Activated naive CD4-positive, alpha-beta T cell treated with anti-CD3 and anti-CD28 coated beads, Interleukin-2, amount 50 U/mL, for 16 hours (primary cell): ENCODE results near the gene C1QTNF6.

Experiments used
- DNase-seq: peaks from one replicate; pipeline ENCODE4 v3.0.0-alpha.2; 2020

C1QTNF6 gene

DNA sequence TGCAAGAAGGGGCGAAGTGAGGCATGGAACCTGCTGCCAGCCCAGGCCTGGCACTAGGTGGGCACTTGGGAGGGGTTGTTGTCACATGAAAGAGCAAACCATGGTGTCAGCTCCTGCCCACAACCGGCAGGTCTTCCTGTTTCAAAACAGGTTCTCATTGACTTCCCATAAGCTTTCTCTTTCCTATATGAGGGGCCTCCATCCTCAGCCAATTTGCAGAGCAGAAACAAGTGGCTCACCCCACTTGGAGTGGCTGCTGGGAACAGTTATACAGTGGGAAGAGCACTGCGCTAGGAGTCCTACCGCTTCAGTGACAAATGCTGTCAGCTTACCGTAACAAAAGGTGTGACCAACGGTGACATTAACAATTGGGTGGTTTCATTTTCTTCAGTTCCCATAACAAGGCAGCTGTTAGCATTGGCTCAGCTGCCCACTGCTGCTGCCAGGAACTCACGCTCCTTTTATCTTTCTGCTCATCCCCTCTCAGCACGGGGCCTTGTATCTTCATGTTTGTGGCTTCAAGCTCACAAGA, 34.5 kb upstream of the C1QTNF6 start:
- DNase-seq = peak; percentile 45

DNA sequence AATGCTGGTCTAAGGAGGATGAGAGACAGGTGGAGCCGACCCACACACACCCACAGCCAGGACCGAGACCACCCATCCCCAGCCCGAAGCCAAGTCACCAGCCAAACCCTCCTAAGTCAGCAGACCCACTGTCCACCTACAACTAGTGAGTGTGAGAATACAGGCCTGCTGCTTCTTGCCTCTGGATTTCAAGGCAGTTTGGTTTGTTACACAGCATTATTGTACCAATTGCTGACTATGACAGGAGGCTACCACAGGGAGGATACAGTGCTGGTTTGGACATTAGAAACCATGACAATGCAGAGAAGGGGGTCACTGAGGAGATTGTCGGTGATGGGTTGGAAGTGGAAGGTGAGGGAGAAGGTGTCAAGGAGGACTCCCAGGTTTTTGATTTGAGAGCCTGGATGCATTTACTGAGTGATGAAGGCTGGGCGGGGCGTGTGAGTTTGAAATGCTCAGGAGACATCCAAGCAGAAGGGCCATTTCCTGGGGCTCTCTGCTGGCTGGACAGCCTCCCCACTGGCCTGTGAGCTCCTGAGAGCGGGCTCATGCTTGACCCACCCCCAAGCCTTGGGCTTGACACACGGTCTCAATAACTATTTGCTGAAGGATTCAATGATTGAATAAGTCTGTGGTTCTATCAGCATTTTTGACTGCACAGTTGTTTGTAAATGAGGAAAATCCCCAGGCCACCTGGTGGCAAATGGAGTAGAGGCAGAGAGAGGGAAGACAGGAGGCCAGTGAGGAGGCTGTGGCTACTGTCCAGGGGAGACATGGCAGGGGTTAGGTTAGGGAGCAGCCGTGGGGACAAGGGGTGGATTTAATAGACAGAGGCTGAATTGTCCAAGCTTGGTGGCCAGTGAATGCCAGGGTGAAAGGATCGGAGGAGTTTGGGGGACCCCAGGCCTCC, 33.6 kb upstream of the C1QTNF6 start:
- no peak for DNase-seq

DNA sequence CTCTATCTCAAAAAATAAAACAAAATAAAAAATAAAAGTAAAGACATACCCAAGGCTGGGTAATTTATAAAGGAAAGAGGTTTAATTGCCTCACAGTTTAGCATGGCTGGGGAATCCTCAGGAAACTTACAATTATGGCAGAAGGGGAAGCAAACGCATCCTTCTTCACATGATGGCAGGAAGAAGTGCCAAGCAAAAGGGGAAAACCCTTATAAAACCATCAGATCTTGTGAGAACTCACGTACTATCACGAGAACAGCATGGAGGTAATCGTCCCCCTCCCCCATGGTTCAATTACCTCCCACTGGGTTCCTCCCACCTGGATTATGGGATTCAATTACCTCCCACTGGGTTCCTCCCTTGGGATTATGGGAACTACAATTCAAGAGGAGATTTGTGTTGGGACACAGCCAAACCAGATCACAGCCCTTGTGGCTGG, 32.5 kb upstream of the C1QTNF6 start:
- DNase-seq = no peak

DNA sequence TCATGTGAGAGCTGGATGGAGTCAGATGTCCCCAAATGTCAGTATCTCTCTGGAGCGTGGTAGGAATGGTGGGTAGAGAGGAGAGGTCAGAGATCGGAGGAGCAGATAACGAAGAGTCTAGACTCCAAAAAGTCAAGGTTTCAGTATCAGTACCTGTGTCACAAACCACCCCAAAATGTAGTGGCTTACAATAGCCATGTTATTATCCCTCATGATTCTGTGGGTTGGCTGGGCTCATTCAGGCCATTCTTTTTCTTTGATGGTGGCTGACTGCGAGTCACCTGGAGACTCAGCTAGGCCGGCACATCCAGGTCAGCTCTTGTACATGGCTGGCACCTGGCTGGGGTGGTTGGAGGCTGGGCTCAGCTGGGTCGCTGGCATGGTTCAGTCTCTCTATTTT, 31.5 kb upstream of the C1QTNF6 start:
- no peak for DNase-seq

DNA sequence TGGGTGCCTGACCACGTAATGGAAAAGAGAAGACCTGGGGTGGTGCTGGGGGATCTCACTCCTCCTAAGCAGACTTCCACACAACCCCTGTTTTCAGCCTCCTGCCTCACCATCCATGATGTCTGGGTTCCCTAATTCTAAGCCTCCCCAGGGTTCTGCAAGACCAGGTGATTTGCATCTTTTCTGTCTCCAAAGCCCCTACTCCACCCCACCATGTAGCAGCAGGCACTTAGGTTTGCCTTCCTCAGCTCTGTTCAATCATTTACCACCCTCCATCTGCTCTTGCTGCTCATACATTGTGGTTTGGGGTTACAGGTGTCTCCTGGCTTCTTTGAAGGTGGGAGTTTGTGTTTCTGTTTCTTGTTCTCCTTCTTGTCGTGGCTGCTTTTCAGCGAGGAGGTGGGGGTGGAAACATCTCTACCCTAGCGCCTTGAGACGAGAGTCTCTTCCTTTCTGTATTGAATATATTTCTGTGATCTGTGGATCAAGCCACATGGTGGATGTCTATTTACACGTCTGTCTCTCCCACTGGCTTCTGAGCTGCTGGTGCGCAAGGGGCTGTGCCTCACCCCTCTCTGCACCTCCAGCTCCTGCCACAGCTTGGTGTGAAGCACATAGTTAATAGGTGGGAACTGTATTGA, 30.8 kb upstream of the C1QTNF6 start:
- DNase-seq = peak; percentile 78

DNA sequence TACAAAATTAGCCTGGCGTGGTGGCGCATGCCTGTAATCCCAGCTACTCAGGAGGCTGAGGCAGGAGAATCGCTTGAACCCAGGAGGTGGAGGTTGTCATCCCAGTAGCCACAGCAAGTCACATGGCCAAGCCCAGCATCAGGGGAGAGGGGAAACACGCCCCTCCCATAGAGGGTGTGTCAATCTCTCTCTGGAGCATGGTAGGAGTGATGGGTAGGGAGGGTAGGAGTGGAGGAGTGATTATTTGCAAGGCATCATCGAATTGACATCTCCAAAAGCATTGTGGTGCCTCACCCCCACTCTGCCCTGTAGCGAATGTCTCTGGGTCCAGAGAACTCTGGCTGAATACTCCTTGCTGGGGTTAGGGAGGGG, 30.3 kb upstream of the C1QTNF6 start:
- DNase-seq = no peak

DNA sequence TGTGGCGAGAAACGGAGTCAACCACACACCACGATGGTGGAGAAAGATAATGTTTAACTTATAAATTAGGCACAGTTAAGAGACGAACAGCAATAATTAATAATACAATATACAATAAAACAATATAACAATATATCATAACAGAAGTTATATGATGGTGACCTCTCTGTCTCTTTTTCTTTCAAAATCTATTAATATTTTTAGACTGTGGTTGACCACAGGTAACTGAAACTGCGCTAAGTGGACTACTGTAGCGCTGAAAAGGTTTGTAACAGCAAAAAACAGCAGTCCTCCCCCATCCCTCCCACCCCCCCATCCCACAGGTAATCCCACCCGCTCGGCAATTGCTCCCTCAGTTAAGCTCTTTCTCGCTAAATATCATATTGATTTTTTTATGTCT, 27.8 kb upstream of the C1QTNF6 start:
- no peak for DNase-seq

DNA sequence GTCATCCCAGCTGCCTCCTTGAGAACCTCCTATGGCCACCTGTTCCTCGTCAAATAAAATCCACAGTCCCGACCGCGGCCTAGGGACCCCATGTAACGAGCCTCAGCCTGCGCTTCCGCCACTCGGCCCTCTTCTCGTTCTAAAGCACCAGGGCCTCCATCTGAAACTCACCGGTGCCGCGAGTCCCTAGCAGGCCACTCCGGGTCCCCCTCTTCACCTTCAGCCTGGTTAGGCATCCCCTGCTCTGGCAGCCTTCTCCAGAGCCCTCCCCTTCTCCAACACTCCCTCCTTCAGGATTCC, 26.6 kb upstream of the C1QTNF6 start:
- peak; percentile 5 for DNase-seq

DNA sequence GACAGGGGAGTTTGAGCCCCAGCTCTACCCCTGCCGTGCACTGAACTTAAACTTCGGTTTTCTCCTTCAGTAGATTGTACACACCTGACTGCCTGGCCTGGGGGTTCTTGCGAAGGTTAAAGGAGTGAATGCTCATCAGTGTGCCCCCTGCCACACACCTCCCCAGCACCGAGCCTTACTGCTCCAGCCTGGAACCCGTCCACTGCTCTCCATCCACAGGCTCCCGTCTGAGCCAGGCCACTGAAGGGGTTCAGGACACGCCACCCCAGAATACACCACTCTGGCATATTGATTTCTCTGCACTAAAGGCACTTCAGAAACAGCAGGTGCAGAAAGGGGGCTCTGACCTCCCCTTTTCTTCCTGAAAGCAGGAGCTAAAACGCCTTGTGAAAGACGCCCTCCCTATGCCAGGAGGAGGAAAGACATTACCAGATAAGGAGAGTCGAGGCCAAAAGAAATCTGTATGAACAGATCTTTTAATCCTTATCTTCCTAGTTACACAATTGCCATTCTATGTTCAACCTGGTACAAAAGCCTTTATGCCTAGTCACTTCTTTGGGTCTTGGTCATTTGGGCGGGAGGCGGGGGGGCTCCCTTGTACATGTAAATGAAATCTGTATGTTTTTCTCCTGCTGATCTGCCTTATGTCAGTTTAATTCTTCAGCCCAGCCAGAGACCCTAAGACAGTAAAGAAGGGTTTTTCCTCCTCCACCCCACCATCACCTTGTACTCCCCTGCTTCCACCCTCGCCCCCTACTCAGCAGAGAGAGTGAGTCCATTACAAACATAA, 26.1 kb upstream of the C1QTNF6 start:
- peak; percentile 7 for DNase-seq

DNA sequence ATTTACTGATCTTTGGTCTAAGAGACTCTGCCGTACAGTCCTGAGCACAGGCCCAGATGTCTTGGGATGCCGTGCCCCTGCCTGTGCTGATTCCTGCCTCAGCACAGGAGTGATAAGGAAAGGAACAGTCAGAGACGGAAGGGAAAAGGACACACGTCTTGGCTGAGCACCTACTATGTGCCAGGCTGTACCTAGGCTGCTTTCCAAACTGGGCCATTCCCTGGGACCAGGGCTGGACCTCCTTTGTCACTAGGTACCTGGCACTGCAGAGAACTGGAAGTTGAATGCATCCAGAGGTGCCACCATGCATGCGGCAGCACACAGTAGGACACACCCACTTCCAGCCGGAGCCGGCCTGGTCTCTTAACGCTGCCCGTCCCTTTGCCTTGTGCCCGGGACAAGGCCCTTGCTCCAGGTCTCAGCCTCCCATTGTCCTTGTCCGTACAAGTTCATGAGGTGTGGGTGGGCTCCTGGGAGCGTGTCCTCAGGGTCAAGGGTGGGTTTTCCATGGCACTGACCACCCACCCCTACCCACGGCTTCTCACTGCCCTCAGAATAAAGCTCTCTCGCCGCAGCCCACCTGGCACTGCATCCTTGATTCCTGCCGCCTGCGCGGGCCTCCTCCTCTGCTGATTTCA, 25.3 kb upstream of the C1QTNF6 start:
- peak; percentile 8 for DNase-seq

DNA sequence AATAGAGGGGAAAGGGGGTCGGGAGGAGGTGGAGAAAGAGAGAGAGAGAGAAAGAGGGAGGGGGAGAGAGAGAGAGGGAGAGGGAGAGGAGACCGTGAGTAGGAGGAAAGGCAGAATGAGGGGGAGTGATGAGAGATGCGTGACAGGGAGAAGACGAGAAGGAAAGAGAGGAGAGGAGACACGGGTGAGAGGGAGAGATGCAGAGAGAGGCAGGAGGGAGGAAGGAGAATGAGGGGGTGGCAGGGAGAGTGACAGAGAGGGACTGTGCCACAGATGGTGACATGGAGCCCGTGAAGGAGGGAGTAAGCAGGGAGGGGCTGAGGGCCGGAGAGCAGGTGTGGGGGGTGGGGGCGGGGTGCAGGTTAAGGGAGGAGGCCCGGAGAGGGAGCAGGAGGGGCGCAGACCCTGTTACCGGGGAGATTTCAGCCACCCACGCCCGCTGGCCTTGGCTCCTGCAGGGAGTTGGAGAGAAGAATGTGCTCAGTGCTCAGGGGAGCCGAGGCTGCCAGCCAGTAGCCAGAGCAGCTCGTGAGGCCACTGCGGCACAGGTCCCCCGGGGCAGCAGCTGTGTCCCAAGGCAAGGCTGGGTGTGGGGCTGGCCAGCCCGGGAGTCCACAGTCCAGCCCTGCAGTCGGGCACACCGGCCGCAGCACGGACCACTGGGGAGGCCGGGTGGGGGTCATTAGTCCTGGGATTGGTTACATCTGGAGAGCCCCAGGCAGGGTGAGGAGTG, 24.3 kb upstream of the C1QTNF6 start, which contains the start of gene SSTR3:
SSTR3 (minus strand) TSS at position 304 of the 733 bp plus-strand sequence. CDS start 4,674 bp downstream, outside the sequence.
- peak; percentile 9 for DNase-seq

DNA sequence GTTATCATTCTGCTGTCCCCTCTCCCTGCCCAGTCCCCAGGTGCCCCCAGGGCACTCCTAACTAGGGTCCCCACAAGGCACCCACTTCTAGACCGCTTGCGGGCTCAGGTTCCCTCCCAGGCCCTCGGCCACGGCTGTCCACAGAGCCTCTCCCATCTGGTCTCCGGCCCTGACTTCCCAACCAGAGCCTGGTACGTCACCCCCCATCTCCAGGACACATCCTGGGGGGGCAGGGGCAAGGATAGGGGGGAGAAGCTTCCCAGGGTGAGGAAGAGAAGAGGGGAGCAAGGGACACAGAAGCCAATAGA, 23.8 kb upstream of the C1QTNF6 start:
- DNase-seq = no peak

DNA sequence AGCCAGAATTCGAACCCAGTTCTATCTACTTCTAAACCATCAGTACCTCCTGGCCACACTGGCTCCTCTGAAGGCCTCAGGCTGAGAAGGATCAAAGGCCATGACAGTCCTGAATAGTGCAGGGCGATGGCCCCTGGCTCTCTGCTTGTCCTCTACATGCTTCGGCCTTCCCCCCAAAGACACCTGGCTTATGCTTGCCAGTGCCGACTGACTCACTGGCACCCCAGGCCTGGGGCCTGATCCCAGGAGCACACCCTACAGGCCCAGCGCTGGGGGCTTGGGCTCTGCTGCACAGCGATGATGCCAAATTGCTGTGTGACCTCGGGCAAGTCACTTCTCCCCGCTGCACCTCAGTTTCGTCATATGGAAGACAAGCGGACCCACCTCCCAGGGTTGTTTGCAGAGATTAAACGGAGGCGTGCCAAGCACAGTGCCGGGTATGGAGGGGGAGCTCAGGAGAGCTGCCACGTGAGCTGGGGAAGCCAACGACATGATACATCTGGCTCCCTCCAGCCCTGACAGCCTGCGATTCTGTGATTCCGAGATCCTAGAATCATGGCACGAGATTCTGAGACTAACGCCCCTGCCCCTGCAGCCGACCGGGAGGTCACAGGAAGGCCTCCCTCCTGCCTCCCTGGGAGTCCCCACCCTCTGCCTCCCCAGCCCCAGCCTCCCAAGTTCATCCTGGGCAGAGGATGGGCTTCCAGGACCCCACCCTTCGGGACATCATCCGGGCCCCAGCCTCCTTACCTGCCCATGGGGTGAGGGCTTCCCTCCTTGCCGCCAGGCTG, 23.2 kb upstream of the C1QTNF6 start:
- peak; percentile 9 for DNase-seq

DNA sequence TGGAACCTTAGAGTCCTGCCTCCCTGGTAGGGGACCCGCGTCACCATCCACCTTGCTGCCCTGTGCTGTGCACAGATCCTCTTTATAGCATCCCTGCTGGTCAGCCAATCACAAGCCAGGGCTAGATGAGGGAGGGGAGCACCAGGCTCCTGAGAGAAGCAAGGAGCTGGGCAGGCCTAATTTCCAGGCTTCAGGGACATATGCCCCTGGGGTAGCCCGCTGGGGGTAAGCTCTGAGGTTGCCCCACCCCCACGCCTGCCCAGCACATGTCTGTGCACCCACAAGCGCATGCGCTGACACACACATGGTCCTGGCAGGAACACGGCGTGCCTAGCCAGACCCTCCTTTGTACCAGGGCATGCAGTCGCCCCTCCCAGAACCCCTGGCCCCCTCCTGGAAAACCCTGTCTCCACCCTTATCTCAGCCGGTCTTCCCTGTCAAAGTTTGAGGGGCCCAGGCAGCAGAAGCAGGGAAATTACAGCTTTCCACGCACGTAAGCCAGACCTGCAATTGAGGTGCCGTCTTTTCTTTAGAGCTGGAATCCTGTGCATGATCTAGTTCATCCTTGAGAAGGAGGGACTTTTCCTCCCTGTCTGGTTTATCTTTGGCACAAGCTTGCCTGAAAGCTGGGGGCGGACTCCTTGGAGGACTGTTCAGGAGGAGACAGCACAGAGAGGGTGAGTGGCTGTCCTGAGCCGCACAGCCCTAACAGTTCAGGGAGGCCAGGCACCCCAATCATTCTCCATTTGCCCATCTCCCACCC, 22.2 kb upstream of the C1QTNF6 start:
- DNase-seq = peak; percentile 10

DNA sequence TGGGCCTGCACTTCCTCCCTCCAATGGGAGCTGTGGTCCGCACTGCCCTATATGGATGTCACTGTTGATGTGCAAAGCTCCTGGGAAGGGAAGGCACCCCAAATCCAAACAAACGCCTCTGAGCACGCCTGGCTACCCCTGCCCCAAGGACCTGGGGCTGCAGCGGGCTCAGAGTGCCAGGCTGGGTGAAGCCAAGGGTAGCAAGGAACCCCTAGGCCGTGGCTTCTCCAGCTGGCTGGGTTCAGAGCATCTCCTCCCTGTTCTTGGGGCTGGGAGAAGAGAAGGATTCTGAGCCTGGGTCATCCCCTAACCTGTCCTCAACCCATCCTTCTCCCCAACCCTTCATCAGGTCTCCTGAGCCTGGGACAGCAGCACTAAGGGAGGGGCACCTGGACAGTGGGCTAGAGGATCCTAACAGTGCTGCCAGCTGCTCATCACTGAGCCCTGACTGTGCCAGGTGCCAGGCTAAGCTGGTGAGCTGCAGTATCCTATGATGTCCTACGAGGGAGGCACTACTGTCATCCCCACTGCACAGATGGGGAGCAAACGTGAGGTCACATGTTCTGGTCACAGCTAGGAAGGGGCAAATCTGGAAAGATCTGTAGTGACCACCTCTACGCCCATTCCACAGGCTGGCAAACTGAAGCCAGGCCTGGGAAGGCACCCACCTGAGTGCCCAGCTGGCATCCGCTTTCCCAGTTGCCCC, 21.2 kb upstream of the C1QTNF6 start:
- DNase-seq = peak; percentile 7

DNA sequence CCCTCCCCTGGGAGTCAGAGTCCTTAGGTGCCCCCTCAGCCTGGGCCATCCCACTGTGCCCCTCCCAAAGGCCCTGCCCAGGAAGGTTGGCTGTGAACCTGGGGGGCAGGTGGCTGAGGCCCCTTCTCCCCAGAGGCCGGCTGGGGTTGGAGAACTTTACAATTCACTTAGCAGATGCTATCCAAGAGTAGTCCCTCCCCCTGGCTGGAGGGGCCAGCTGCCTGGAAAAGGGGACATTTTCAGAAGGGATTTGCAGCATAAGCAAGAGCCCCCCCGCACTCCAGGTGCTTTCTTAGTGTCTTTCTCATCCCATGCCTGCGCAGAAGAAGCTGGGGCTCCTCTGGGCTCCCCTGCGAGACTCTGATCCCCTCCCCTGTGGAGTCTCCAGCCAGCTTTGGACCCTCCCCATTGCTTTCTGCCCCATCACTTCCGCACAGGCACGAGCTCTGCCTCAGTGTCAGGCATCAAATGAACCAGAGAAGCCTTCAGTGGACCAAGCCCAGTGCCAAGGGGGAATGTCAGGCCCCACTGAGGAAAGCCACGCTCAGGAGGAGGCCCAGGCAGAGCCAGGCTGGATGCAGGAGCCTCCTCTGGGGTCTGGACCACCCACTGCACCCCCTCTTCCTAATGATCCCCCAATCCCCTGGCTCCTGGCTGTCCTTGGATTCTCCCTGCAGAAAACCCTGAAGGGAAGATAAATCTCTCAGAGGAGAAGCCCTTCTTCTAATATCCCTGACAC, 20.5 kb upstream of the C1QTNF6 start:
- peak; percentile 9 for DNase-seq

DNA sequence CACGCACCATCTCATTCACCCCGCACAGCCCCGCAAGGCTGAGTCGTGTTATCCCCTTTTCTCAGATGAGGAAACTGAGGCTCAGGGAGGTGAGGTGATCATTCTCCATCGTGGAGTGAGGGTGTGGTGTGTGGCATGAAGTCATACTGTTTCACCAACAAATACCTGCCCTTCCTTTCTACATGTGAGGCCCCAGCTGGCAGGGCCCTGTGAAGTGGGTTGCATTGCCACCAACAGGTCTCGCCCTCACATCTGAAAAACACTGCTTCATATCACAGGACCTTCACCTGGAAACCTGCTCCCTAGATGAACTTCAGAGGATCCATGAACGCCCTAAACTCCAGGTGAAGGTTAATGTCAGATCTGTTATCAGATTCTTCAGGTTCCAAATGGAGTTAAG, 19.9 kb upstream of the C1QTNF6 start:
- peak; percentile 29 for DNase-seq

DNA sequence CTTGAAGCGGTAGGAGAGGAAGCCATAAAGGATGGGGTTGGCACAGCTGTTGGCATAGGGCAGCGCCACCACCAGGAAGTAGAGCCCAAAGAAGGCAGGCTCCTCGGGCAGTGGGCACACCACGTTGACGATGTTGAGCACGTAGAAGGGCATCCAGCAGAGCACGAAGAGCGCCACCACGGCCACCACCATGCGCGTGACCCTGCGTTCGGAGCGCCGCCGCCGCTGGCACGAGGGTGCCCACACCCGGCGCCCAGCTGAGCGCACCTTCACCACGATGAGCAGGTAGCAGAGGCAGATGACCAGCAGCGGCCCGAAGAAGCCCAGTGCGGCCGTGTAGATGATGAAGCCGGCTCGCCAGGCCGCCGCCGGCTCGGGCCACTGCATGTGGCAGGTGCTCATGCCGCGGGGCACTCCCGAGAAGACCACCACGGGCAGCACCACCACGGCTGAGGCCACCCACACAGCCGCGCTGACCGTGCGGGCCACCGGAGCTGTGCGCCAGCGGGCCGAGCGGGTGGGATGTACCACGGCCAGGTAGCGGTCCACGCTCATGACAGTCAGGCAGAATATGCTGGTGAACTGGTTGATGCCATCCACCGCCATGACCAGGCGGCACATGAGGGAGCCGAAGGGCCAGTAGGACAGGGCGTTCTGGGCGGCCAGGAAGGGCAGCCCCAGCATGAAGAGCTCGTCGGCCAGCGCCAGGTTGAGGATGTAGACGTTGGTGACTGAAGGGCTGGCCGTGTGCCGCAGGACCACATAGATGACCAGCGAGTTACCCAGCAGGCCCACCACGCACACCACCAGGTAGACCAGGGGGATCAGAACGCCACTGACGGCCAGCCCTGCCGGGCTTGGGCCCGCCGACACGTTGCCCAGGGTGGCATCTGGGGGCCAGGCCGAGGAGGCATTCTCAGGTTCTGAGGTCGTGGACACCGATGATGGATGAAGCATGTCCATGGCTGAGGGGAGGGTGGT, 19.1 kb upstream of the C1QTNF6 start:
- peak; percentile 7 for DNase-seq
